Measurements from ENCODE around the gene SECTM1.

DNA sequence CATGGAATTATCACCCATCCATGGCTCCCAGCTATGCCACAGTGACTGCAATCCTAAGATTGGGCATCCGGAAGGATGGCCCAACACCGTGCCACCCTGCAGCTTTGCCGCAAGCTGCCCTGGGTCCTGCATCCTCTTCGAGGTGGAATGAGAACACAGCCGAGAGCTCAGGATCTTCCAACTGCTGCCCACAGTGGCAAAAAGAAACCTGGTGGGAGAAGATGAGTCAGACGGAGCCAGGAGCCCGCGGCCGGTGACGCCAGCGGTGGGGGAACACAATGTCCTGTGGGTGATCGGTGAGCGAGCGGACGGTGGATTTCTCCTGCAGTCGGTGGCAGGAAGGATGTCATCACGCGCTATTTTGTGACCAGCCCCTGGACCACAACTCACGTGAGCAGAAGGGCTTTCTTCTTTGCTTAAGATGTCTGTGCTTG, 36.3 kb downstream of the SECTM1 start:
- TF ChIP-seq, protein P1, sequence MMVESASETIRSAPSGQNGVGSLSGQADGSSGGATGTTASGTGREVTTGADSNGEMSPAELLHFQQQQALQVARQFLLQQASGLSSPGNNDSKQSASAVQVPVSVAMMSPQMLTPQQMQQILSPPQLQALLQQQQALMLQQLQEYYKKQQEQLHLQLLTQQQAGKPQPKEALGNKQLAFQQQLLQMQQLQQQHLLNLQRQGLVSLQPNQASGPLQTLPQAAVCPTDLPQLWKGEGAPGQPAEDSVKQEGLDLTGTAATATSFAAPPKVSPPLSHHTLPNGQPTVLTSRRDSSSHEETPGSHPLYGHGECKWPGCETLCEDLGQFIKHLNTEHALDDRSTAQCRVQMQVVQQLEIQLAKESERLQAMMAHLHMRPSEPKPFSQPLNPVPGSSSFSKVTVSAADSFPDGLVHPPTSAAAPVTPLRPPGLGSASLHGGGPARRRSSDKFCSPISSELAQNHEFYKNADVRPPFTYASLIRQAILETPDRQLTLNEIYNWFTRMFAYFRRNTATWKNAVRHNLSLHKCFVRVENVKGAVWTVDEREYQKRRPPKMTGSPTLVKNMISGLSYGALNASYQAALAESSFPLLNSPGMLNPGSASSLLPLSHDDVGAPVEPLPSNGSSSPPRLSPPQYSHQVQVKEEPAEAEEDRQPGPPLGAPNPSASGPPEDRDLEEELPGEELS (CRISPR knock-in tag; IDR thresholded peaks at IDR 0.05; ENCODE audit: borderline replicate concordance) = no peak
- TF ChIP-seq TARDBP (IDR thresholded peaks at IDR 0.05) = no peak
- TF ChIP-seq ZNF668 (CRISPR knock-in tag; IDR thresholded peaks at IDR 0.05) = no peak
- peak; percentile 93 for TF ChIP-seq BHLHE40 (IDR thresholded peaks at IDR 0.05; ENCODE audit: low read length)
- TF ChIP-seq, protein P2, sequence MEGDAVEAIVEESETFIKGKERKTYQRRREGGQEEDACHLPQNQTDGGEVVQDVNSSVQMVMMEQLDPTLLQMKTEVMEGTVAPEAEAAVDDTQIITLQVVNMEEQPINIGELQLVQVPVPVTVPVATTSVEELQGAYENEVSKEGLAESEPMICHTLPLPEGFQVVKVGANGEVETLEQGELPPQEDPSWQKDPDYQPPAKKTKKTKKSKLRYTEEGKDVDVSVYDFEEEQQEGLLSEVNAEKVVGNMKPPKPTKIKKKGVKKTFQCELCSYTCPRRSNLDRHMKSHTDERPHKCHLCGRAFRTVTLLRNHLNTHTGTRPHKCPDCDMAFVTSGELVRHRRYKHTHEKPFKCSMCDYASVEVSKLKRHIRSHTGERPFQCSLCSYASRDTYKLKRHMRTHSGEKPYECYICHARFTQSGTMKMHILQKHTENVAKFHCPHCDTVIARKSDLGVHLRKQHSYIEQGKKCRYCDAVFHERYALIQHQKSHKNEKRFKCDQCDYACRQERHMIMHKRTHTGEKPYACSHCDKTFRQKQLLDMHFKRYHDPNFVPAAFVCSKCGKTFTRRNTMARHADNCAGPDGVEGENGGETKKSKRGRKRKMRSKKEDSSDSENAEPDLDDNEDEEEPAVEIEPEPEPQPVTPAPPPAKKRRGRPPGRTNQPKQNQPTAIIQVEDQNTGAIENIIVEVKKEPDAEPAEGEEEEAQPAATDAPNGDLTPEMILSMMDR (IDR thresholded peaks at IDR 0.05 in 2 of 3, conservative IDR thresholded peaks at IDR 0.05 in 1 of 3; ENCODE audit: insufficient read depth in 2 of 3, low read depth in 1 of 3, low read length in 3 of 3) = no peak
- TF ChIP-seq SMAD1 (IDR thresholded peaks at IDR 0.05; ENCODE audit: low read depth, low read length, partially characterized antibody) = no peak
- TF ChIP-seq CHD2 (IDR thresholded peaks at IDR 0.05; ENCODE audit: low read depth, low read length) = no peak
- no peak for TF ChIP-seq GTF2A2 (tag; IDR thresholded peaks at IDR 0.05)
